Stimulated activated CD4-positive, alpha-beta T cell treated with anti-CD3 and anti-CD28 coated beads, TNF-alpha, amount 100 ng/mL, for 48 hours (primary cell): ENCODE measurements around the gene EEF1AKMT4.
A peak's percentile ranks its signal among the peaks of the same experiment; 100 is the strongest.
"Not testable (repeated sequence)": the region's sequence is repeated elsewhere in the genome, so short reads cannot be mapped to it uniquely, and the experiment has no call there.

Experiments
- DNase-seq, 3 donors: peaks; one replicate each; pipeline ENCODE4 v3.0.0-alpha.2; 2020; ENCODE audit warnings: low read depth in 3 of 3

Gene EEF1AKMT4

GRCh38 chr3:184259878-184260723, 10.6 kb downstream of the EEF1AKMT4 start:
- DNase-seq, result peak in 1 of 3 donors; percentile 45

GRCh38 chr3:184260724-184261269, 11.3 kb downstream of the EEF1AKMT4 start:
- DNase-seq, result peak in 1 of 3 donors; percentile 10

- peak in 1 of 3 donors; percentile 50 for DNase-seq
Observed at GRCh38 chr3:184261270-184261853, 11.9 kb downstream of the EEF1AKMT4 start, which contains the start of gene CAMK2N2. TSS of gene CAMK2N2 (minus strand) at chr3:184261553. CDS start at chr3:184261285, 268 bp downstream.

GRCh38 chr3:184261854-184262763, 12.6 kb downstream of the EEF1AKMT4 start:
- peak in 1 of 3 donors; percentile 26 for DNase-seq

- no peak for DNase-seq
Observed at GRCh38 chr3:184262764-184263179, 13.3 kb downstream of the EEF1AKMT4 start.

GRCh38 chr3:184267249-184267648, 17.8 kb downstream of the EEF1AKMT4 start:
- not testable (repeated sequence) for DNase-seq

- no peak for DNase-seq
Observed at GRCh38 chr3:184272269-184272668, 22.8 kb downstream of the EEF1AKMT4 start.

GRCh38 chr3:184275381-184275701, 25.9 kb downstream of the EEF1AKMT4 start:
- DNase-seq, result no peak

- DNase-seq, result no peak
Observed at GRCh38 chr3:184275961-184276910, 26.8 kb downstream of the EEF1AKMT4 start, which contains the start of gene ECE2. TSS of gene ECE2 (plus strand) at chr3:184276022. CDS start at chr3:184276154, 132 bp downstream.

- no peak for DNase-seq
Observed at GRCh38 chr3:184277366-184277765, 27.9 kb downstream of the EEF1AKMT4 start.

GRCh38 chr3:184282941-184283340, 33.5 kb downstream of the EEF1AKMT4 start:
- no peak for DNase-seq

- no peak for DNase-seq
Observed at GRCh38 chr3:184283681-184284080, 34.2 kb downstream of the EEF1AKMT4 start.

GRCh38 chr3:184284696-184285095, 35.2 kb downstream of the EEF1AKMT4 start:
- no peak for DNase-seq

- peak; percentile 43 to 64 (median 48) for DNase-seq
Observed at GRCh38 chr3:184289426-184289938, 40.0 kb downstream of the EEF1AKMT4 start.

- DNase-seq, result no peak
Observed at GRCh38 chr3:184290331-184290730, 40.9 kb downstream of the EEF1AKMT4 start.

GRCh38 chr3:184291044-184291737, 41.7 kb downstream of the EEF1AKMT4 start:
- no peak for DNase-seq

- no peak for DNase-seq
Observed at GRCh38 chr3:184291738-184292445, 42.4 kb downstream of the EEF1AKMT4 start.

GRCh38 chr3:184295771-184296170, 46.3 kb downstream of the EEF1AKMT4 start:
- DNase-seq, result no peak

- no peak for DNase-seq
Observed at GRCh38 chr3:184296616-184297015, 47.1 kb downstream of the EEF1AKMT4 start.
